Ishikawa (cell line): Measurements from ENCODE around the gene PPP1CA.

Experiments used
- CEBPB ChIP-seq: IDR thresholded peaks from 2 replicates; pipeline ENCODE4 v1.6.1; 2012
- CREB1 ChIP-seq: IDR thresholded peaks from 2 replicates; pipeline ENCODE4 v1.6.1; 2012; ENCODE audit warnings: low read depth
- EGR1 ChIP-seq: IDR thresholded peaks from 2 replicates; pipeline ENCODE4 v1.6.1; 2012
- EP300 ChIP-seq: IDR thresholded peaks from 2 replicates; pipeline ENCODE4 v1.6.1; 2012; ENCODE audit warnings: borderline replicate concordance
- NFIC ChIP-seq: IDR thresholded peaks from 2 replicates; pipeline ENCODE4 v1.6.1; 2012
- TAF1 ChIP-seq: IDR thresholded peaks from 2 replicates; pipeline ENCODE4 v1.6.1; 2012; ENCODE audit warnings: low read depth, mild to moderate bottlenecking
- TCF12 ChIP-seq: IDR thresholded peaks from 2 replicates; pipeline ENCODE4 v1.6.1; 2012; ENCODE audit warnings: low read depth
- TEAD4 ChIP-seq: IDR thresholded peaks from 2 replicates; pipeline ENCODE4 v1.6.1; 2012
- YY1 ChIP-seq: IDR thresholded peaks from 2 replicates; pipeline ENCODE4 v1.6.1; 2012; ENCODE audit warnings: low read depth
- TF ChIP-seq, protein P1 (sequence below): IDR thresholded peaks from 2 replicates; pipeline ENCODE4 v1.6.1; 2012
- TF ChIP-seq, protein P2 (sequence below): IDR thresholded peaks from 2 replicates; pipeline ENCODE4 v1.6.1; 2012; ENCODE audit warnings: low read depth, mild to moderate bottlenecking
- TF ChIP-seq, protein P3 (sequence below): IDR thresholded peaks from 2 replicates; pipeline ENCODE4 v1.6.1; 2012

DNA sequence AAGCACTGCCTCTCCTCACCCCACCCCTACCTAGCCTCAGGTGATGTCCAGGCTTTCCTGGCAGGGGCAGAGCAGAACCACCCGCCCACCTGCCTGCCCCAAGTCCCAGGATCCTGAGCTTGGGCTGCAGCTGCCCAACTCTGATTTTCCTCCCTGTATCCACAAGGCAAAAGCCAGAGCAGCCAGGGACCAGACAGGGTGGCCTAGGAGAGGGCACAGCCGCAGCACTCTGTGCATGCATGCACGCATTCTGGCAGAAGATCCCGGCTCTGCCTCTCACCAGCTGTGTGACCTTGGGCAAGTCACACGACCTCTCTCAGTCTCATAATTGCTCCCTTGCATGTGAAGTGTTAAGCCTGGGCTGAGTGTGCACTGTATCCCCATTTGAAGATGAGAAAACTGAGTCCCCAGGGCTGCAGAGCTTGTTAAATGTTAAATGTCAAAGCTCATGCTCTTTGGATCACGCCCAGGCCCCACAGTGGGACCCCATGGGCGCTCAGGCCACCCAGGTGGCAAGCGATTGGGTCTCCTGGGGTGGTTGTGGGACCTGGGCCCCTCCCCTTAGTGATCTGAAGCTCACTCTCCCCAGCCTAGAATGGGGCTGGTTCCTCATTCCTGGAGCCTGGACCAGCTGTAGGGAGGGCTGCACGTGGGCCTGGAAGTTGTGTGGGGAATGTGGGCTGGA, 11.0 kb upstream of the PPP1CA start:
- TF ChIP-seq YY1 = no peak
- TF ChIP-seq TAF1 = no peak
- no peak for TF ChIP-seq CEBPB
- TF ChIP-seq TEAD4 = no peak
- TF ChIP-seq TCF12 = no peak
- TF ChIP-seq, protein P1, sequence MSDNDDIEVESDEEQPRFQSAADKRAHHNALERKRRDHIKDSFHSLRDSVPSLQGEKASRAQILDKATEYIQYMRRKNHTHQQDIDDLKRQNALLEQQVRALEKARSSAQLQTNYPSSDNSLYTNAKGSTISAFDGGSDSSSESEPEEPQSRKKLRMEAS = no peak
- no peak for TF ChIP-seq NFIC
- TF ChIP-seq, protein P2, sequence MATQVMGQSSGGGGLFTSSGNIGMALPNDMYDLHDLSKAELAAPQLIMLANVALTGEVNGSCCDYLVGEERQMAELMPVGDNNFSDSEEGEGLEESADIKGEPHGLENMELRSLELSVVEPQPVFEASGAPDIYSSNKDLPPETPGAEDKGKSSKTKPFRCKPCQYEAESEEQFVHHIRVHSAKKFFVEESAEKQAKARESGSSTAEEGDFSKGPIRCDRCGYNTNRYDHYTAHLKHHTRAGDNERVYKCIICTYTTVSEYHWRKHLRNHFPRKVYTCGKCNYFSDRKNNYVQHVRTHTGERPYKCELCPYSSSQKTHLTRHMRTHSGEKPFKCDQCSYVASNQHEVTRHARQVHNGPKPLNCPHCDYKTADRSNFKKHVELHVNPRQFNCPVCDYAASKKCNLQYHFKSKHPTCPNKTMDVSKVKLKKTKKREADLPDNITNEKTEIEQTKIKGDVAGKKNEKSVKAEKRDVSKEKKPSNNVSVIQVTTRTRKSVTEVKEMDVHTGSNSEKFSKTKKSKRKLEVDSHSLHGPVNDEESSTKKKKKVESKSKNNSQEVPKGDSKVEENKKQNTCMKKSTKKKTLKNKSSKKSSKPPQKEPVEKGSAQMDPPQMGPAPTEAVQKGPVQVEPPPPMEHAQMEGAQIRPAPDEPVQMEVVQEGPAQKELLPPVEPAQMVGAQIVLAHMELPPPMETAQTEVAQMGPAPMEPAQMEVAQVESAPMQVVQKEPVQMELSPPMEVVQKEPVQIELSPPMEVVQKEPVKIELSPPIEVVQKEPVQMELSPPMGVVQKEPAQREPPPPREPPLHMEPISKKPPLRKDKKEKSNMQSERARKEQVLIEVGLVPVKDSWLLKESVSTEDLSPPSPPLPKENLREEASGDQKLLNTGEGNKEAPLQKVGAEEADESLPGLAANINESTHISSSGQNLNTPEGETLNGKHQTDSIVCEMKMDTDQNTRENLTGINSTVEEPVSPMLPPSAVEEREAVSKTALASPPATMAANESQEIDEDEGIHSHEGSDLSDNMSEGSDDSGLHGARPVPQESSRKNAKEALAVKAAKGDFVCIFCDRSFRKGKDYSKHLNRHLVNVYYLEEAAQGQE = no peak
- no peak for TF ChIP-seq CREB1
- TF ChIP-seq, protein P3, sequence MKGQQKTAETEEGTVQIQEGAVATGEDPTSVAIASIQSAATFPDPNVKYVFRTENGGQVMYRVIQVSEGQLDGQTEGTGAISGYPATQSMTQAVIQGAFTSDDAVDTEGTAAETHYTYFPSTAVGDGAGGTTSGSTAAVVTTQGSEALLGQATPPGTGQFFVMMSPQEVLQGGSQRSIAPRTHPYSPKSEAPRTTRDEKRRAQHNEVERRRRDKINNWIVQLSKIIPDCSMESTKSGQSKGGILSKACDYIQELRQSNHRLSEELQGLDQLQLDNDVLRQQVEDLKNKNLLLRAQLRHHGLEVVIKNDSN = no peak
- TF ChIP-seq EGR1 = no peak
- TF ChIP-seq EP300 = no peak
